ENCODE data around the gene PTPN4. TPM values are rescaled to one million over a fixed set of nuclear protein-coding genes. Genes with fewer than 3 reads are reported as not detected.
A peak's percentile ranks its signal among the peaks of the same experiment; 100 is the strongest.

The PTPN4 gene
- total and polyA plus RNA-seq, 9 of the 15 experiments (the other 6 are each of a cell fraction or from before 2014, with no cell fraction given), result 5.0 to 32.8 (median 27.3) TPM

GRCh38 chr2:119753041-119753929, 6.4 kb upstream of the PTPN4 start:
- Histone ChIP-seq H3K4me1 (replicated peaks in 1 of 2; ENCODE audit: control insufficient read depth in 2 of 2, insufficient read depth in 2 of 2, low read length in 2 of 2) (peaks cover 0 to 6% of the 10 kb centered on the region in 2 experiments; a peak in 3 of 5 replicates), H3K27ac (ENCODE audit: extremely low read depth, low read depth, low read length) (no peak overlapping the region), H3K27me3 (ENCODE audit: control insufficient read depth in 2 of 2, insufficient read depth in 2 of 2, low read length in 2 of 2) (0 out of 5 replicates have a peak, but pooled peaks cover 4 to 5% of the 10 kb centered on the region in 2 experiments), H3K79me2 (ENCODE audit: control insufficient read depth, insufficient read depth, low read length) (no peaks in the 10 kb centered on the region), H3K9me1 (ENCODE audit: control insufficient read depth, insufficient read depth, low read length) (no peaks in the 10 kb centered on the region), H3K9me3 (replicated peaks; ENCODE audit: control insufficient read depth, insufficient read depth, low read depth, low read length) (no peaks in the 10 kb centered on the region), H3K4me2 (ENCODE audit: insufficient read depth, low read length) (no peak overlapping the region; the same call in 1 of the 2 replicates), H3K9ac (ENCODE audit: insufficient read depth in 1 of 2, low read depth in 2 of 2, low read length in 2 of 2) (no peak overlapping the region), H4K20me1 (replicated peaks; ENCODE audit: control insufficient read depth, insufficient read depth, low read length) (no peaks in the 10 kb centered on the region), H2AFZ (ENCODE audit: low read depth, low read length) (peak overlapping the region; percentile 34; the same call in 1 of the 2 replicates), H3K4me3 (no peak overlapping the region), H3K36me3 (ENCODE audit: control insufficient read depth, insufficient read depth, low read length) (no peaks in the 10 kb centered on the region)
- intact Hi-C loops (cut with micrococcal nuclease), result loop anchor here (1.0 to 5.0 kb wide), 5 partner anchors 70 to 422 kb away; partner anchors contain the start of gene EPB41L5
- ATAC-seq, result peak; percentile 90
- peak; percentile 84 for FAIRE-seq
- DNase-seq (ENCODE audit: extremely low read depth in 1 of 4, low spot score in 3 of 4), result peak in 2 of 4 experiments; percentile 56 to 69
- in situ Hi-C loops (cut with MboI), result loop anchor here (5.0 kb wide), 1 partner anchor 419 kb away; no protein-coding TSS in a partner anchor
- no TSS peak for BruUV-seq (replicated peaks)
- WGBS (ENCODE audit: insufficient coverage, low coverage, missing lambda C conversion rate), result 30% methylated on average over 7 of the region's 7 CpGs
- POLR2A ChIA-PET, result interaction anchor here (0.5 to 0.7 kb wide), 2 partner anchors 29 to 110 kb away, joined by 3 read pairs; no protein-coding TSS in a partner anchor
- CTCF ChIA-PET (ENCODE audit: low intra/inter-chr PET ratio), result interaction anchor here (0.7 to 2.6 kb wide), 5 partner anchors 71 to 532 kb away, joined by 3 to 11 read pairs (median 4); no protein-coding TSS in a partner anchor
- no peak for TF ChIP-seq FOXJ2 (tag; IDR thresholded peaks at IDR 0.05)
- TF ChIP-seq CC2D1A (IDR thresholded peaks at IDR 0.05), result 0 out of 2 replicates have a peak, but pooled peaks have one; percentile 67
- TF ChIP-seq, protein P1, sequence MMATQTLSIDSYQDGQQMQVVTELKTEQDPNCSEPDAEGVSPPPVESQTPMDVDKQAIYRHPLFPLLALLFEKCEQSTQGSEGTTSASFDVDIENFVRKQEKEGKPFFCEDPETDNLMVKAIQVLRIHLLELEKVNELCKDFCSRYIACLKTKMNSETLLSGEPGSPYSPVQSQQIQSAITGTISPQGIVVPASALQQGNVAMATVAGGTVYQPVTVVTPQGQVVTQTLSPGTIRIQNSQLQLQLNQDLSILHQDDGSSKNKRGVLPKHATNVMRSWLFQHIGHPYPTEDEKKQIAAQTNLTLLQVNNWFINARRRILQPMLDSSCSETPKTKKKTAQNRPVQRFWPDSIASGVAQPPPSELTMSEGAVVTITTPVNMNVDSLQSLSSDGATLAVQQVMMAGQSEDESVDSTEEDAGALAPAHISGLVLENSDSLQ (IDR thresholded peaks at IDR 0.05), result peak; percentile 37
- TF ChIP-seq REST (IDR thresholded peaks at IDR 0.05; ENCODE audit: borderline replicate concordance), result peak; percentile 80
- no peak for TF ChIP-seq REST (CRISPR knock-in tag; IDR thresholded peaks at IDR 0.05; ENCODE audit: low read depth)
- TF ChIP-seq, protein P2, sequence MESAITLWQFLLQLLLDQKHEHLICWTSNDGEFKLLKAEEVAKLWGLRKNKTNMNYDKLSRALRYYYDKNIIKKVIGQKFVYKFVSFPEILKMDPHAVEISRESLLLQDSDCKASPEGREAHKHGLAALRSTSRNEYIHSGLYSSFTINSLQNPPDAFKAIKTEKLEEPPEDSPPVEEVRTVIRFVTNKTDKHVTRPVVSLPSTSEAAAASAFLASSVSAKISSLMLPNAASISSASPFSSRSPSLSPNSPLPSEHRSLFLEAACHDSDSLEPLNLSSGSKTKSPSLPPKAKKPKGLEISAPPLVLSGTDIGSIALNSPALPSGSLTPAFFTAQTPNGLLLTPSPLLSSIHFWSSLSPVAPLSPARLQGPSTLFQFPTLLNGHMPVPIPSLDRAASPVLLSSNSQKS (CRISPR knock-in tag; IDR thresholded peaks at IDR 0.05), result no peak
- peak; percentile 18; the same call in 1 of the 2 replicates for TF ChIP-seq CXXC5 (CRISPR knock-in tag; IDR thresholded peaks at IDR 0.05)
- TF ChIP-seq POLR3A (IDR thresholded peaks at IDR 0.05; ENCODE audit: borderline replicate concordance, extremely low read depth, insufficient read depth, insufficient read length), result no peak

Data from K562 (cell line).